Ishikawa (cell line): ENCODE results near the gene SGPP1.

ENCODE experiments used
- CEBPB ChIP-seq: IDR thresholded peaks from 2 replicates; pipeline ENCODE4 v1.6.1; 2012
- RAD21 ChIP-seq: IDR thresholded peaks from 2 replicates; pipeline ENCODE4 v1.6.1; 2012; ENCODE audit warnings: low read depth
- REST ChIP-seq: IDR thresholded peaks from 2 replicates; pipeline ENCODE4 v1.6.1; 2012; ENCODE audit warnings: low read depth, mild to moderate bottlenecking
- TAF1 ChIP-seq: IDR thresholded peaks from 2 replicates; pipeline ENCODE4 v1.6.1; 2012; ENCODE audit warnings: low read depth, mild to moderate bottlenecking
- TCF12 ChIP-seq: IDR thresholded peaks from 2 replicates; pipeline ENCODE4 v1.6.1; 2012; ENCODE audit warnings: low read depth
- YY1 ChIP-seq: IDR thresholded peaks from 2 replicates; pipeline ENCODE4 v1.6.1; 2012; ENCODE audit warnings: low read depth
- TF ChIP-seq, protein P1 (sequence below): IDR thresholded peaks from 2 replicates; pipeline ENCODE4 v1.6.1; 2012
- TF ChIP-seq, protein P2 (sequence below): IDR thresholded peaks from 2 replicates; pipeline ENCODE4 v1.6.1; 2012

- TF ChIP-seq YY1 (no peak), TAF1 (no peak), RAD21 (no peak), REST (no peak), TCF12 (no peak), CEBPB (no peak)
- TF ChIP-seq, protein P1, sequence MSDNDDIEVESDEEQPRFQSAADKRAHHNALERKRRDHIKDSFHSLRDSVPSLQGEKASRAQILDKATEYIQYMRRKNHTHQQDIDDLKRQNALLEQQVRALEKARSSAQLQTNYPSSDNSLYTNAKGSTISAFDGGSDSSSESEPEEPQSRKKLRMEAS: no peak
- TF ChIP-seq, protein P2, sequence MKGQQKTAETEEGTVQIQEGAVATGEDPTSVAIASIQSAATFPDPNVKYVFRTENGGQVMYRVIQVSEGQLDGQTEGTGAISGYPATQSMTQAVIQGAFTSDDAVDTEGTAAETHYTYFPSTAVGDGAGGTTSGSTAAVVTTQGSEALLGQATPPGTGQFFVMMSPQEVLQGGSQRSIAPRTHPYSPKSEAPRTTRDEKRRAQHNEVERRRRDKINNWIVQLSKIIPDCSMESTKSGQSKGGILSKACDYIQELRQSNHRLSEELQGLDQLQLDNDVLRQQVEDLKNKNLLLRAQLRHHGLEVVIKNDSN: no peak
Measured at GRCh38 chr14:63650256-63650952, 77.5 kb downstream of the SGPP1 start.
